ENCODE measurements around the gene RUNDC3A. TPM values are rescaled to one million over a fixed set of nuclear protein-coding genes. Genes with fewer than 3 reads are reported as not detected.

RUNDC3A gene
- total RNA-seq, 1 experiment from 2014 or later = 0.12 TPM

GRCh38 chr17:44283344-44284023, 24.9 kb upstream of the RUNDC3A start:
- DNase-seq (ENCODE audit: low read depth) = no peak

GRCh38 chr17:44284024-44284400, 24.4 kb upstream of the RUNDC3A start:
- no peak for DNase-seq (ENCODE audit: low read depth)

- DNase-seq (ENCODE audit: low read depth) = no peak
These were observed 20.8 kb upstream of the RUNDC3A start for GRCh38 chr17:44287651-44288050.

GRCh38 chr17:44293509-44294226, 14.7 kb upstream of the RUNDC3A start:
- no peak for DNase-seq (ENCODE audit: low read depth)

- DNase-seq (ENCODE audit: low read depth) = no peak
These were observed 10.4 kb upstream of the RUNDC3A start for GRCh38 chr17:44297975-44298374.

- peak; percentile 31 for DNase-seq (ENCODE audit: low read depth)
These were observed 3.8 kb upstream of the RUNDC3A start for GRCh38 chr17:44304651-44305050.

- DNase-seq (ENCODE audit: low read depth) = peak; percentile 45
These were observed 814 bp upstream of the RUNDC3A start for GRCh38 chr17:44307387-44308186.

GRCh38 chr17:44308865-44309264, 464 bp downstream of the RUNDC3A start:
- DNase-seq (ENCODE audit: low read depth) = no peak

GRCh38 chr17:44309472-44309871, 1.1 kb downstream of the RUNDC3A start:
- DNase-seq (ENCODE audit: low read depth) = no peak

- DNase-seq (ENCODE audit: low read depth) = no peak
These were observed 1.8 kb downstream of the RUNDC3A start for GRCh38 chr17:44310188-44310587.

GRCh38 chr17:44310609-44311376, 2.4 kb downstream of the RUNDC3A start:
- no peak for DNase-seq (ENCODE audit: low read depth)

- DNase-seq (ENCODE audit: low read depth) = no peak
These were observed 3.3 kb downstream of the RUNDC3A start for GRCh38 chr17:44311562-44312181.

GRCh38 chr17:44312396-44313104, 4.1 kb downstream of the RUNDC3A start:
- DNase-seq (ENCODE audit: low read depth) = no peak

- no peak for DNase-seq (ENCODE audit: low read depth)
These were observed 5.6 kb downstream of the RUNDC3A start for GRCh38 chr17:44314031-44314430.

- no peak for DNase-seq (ENCODE audit: low read depth)
These were observed 6.1 kb downstream of the RUNDC3A start for GRCh38 chr17:44314524-44314868.

- no peak for DNase-seq (ENCODE audit: low read depth)
These were observed 6.7 kb downstream of the RUNDC3A start for GRCh38 chr17:44314869-44315661.

- no peak for DNase-seq (ENCODE audit: low read depth)
These were observed 7.6 kb downstream of the RUNDC3A start for GRCh38 chr17:44315760-44316731.

GRCh38 chr17:44317545-44317944, 9.1 kb downstream of the RUNDC3A start:
- no peak for DNase-seq (ENCODE audit: low read depth)
